Stimulated activated memory B cell treated with anti-CD40 and anti-IgM and Interleukin-4, amounts not matched to agents 10 μg/mL and 1 μg/mL and 100 μg/mL, for 72 hours (primary cell): ENCODE measurements around the gene ITIH5.
"Not testable (repeated sequence)": the region's sequence is repeated elsewhere in the genome, so short reads cannot be mapped to it uniquely, and the experiment has no call there.

Source experiments
- ATAC-seq: fragments of 150-1000 bp; cut with Tn5 transposase; 2 replicates; pipeline ENCODE4 v1.10.0; 2021
- H3K27ac Mint-ChIP-seq: one replicate; pipeline ENCODE4 v1.8.0; 2022; ENCODE audit warnings: mild to moderate bottlenecking, mixed read lengths
- H3K27me3 Mint-ChIP-seq: one replicate; pipeline ENCODE4 v1.8.0; 2022; ENCODE audit warnings: mixed read lengths
- H3K36me3 Mint-ChIP-seq: one replicate; pipeline ENCODE4 v1.8.0; 2022; ENCODE audit warnings: mixed read lengths
- H3K4me1 Mint-ChIP-seq: one replicate; pipeline ENCODE4 v1.8.0; 2022; ENCODE audit warnings: mixed read lengths
- H3K4me3 Mint-ChIP-seq: one replicate; pipeline ENCODE4 v1.8.0; 2022; ENCODE audit warnings: mild to moderate bottlenecking, moderate library complexity, mixed read lengths
- H3K9me3 Mint-ChIP-seq: one replicate; pipeline ENCODE4 v1.8.0; 2022; ENCODE audit warnings: mixed read lengths

Gene ITIH5

GRCh38 chr10:7664707-7665106 is 2.1 kb downstream of the ITIH5 start:
- no peak for ATAC-seq
- H3K4me1 Mint-ChIP-seq, result peaks cover 14% of the 10 kb centered on the region

GRCh38 chr10:7662522-7662921 is 4.2 kb downstream of the ITIH5 start:
- no peak overlapping the region for H3K27ac Mint-ChIP-seq
- H3K36me3 Mint-ChIP-seq, result no peaks in the 10 kb centered on the region
- peaks cover 57% of the 10 kb centered on the region for H3K27me3 Mint-ChIP-seq
- peaks cover 8% of the 10 kb centered on the region for H3K4me1 Mint-ChIP-seq
- H3K9me3 Mint-ChIP-seq, result no peaks in the 10 kb centered on the region
- H3K4me3 Mint-ChIP-seq, result no peak overlapping the region
- no peak for ATAC-seq

More at GRCh38 chr10:7664707-7665106, 2.1 kb downstream of the ITIH5 start:
- Mint-ChIP-seq H3K27me3 (peaks cover 60% of the 10 kb centered on the region), H3K4me3 (no peak overlapping the region), H3K27ac (no peak overlapping the region), H3K36me3 (no peaks in the 10 kb centered on the region), H3K9me3 (no peaks in the 10 kb centered on the region)

GRCh38 chr10:7659560-7659959 is 7.2 kb downstream of the ITIH5 start:
- Mint-ChIP-seq H3K27ac (no peak overlapping the region), H3K4me1 (no peaks in the 10 kb centered on the region), H3K36me3 (no peaks in the 10 kb centered on the region), H3K9me3 (no peaks in the 10 kb centered on the region), H3K27me3 (peaks cover 46% of the 10 kb centered on the region), H3K4me3 (no peak overlapping the region)
- no peak for ATAC-seq

GRCh38 chr10:7657552-7657951 is 9.2 kb downstream of the ITIH5 start:
- no peak overlapping the region for H3K4me3 Mint-ChIP-seq
- H3K27me3 Mint-ChIP-seq, result peaks cover 42% of the 10 kb centered on the region
- H3K9me3 Mint-ChIP-seq, result no peaks in the 10 kb centered on the region
- H3K4me1 Mint-ChIP-seq, result no peaks in the 10 kb centered on the region
- H3K36me3 Mint-ChIP-seq, result no peaks in the 10 kb centered on the region
- H3K27ac Mint-ChIP-seq, result no peak overlapping the region
- ATAC-seq, result no peak

GRCh38 chr10:7657079-7657478 is 9.7 kb downstream of the ITIH5 start:
- not testable (repeated sequence) for H3K4me3 Mint-ChIP-seq, H3K4me1 Mint-ChIP-seq, H3K36me3 Mint-ChIP-seq, H3K27ac Mint-ChIP-seq, H3K9me3 Mint-ChIP-seq, ATAC-seq
- peaks cover 42% of the 10 kb centered on the region for H3K27me3 Mint-ChIP-seq

GRCh38 chr10:7651853-7652470 is 14.8 kb downstream of the ITIH5 start:
- no peak for ATAC-seq
- Mint-ChIP-seq H3K4me3 (no peak overlapping the region), H3K9me3 (no peaks in the 10 kb centered on the region)

GRCh38 chr10:7649673-7650300 is 17.0 kb downstream of the ITIH5 start:
- no peaks in the 10 kb centered on the region for H3K4me1 Mint-ChIP-seq
- peaks cover 23% of the 10 kb centered on the region for H3K27me3 Mint-ChIP-seq
- H3K36me3 Mint-ChIP-seq, result no peaks in the 10 kb centered on the region
- no peak overlapping the region for H3K27ac Mint-ChIP-seq
- H3K4me3 Mint-ChIP-seq, result no peak overlapping the region
- ATAC-seq, result no peak
- no peaks in the 10 kb centered on the region for H3K9me3 Mint-ChIP-seq

More at GRCh38 chr10:7651853-7652470, 14.8 kb downstream of the ITIH5 start:
- H3K4me1 Mint-ChIP-seq, result no peaks in the 10 kb centered on the region
- peaks cover 23% of the 10 kb centered on the region for H3K27me3 Mint-ChIP-seq
- no peaks in the 10 kb centered on the region for H3K36me3 Mint-ChIP-seq
- no peak overlapping the region for H3K27ac Mint-ChIP-seq

GRCh38 chr10:7647062-7647664 is 19.6 kb downstream of the ITIH5 start:
- Mint-ChIP-seq H3K4me3 (no peak overlapping the region), H3K36me3 (no peaks in the 10 kb centered on the region), H3K4me1 (no peaks in the 10 kb centered on the region), H3K27me3 (peaks cover 11% of the 10 kb centered on the region), H3K27ac (no peak overlapping the region), H3K9me3 (no peaks in the 10 kb centered on the region)
- no peak for ATAC-seq

- H3K27ac Mint-ChIP-seq, result no peak overlapping the region
- H3K9me3 Mint-ChIP-seq, result peaks cover 7% of the 10 kb centered on the region
- no peak overlapping the region for H3K4me3 Mint-ChIP-seq
- H3K36me3 Mint-ChIP-seq, result no peaks in the 10 kb centered on the region
- no peaks in the 10 kb centered on the region for H3K4me1 Mint-ChIP-seq
- H3K27me3 Mint-ChIP-seq, result peaks cover 43% of the 10 kb centered on the region
- no peak for ATAC-seq
These were observed 24.2 kb downstream of the ITIH5 start for GRCh38 chr10:7642491-7643011.

- ATAC-seq, result no peak
- H3K27me3 Mint-ChIP-seq, result peaks cover 43% of the 10 kb centered on the region
- peaks cover 7% of the 10 kb centered on the region for H3K9me3 Mint-ChIP-seq
- H3K27ac Mint-ChIP-seq, result no peak overlapping the region
- no peak overlapping the region for H3K4me3 Mint-ChIP-seq
- no peaks in the 10 kb centered on the region for H3K36me3 Mint-ChIP-seq
- H3K4me1 Mint-ChIP-seq, result no peaks in the 10 kb centered on the region
These were observed 31.2 kb downstream of the ITIH5 start for GRCh38 chr10:7635408-7636125.

- H3K4me1 Mint-ChIP-seq, result no peaks in the 10 kb centered on the region
These were observed 32.4 kb downstream of the ITIH5 start for GRCh38 chr10:7634142-7634894.

GRCh38 chr10:7626283-7626682 is 40.5 kb downstream of the ITIH5 start:
- peaks cover 6% of the 10 kb centered on the region for H3K27me3 Mint-ChIP-seq
- no peak for ATAC-seq
- no peak overlapping the region for H3K4me3 Mint-ChIP-seq
- no peaks in the 10 kb centered on the region for H3K36me3 Mint-ChIP-seq
- H3K4me1 Mint-ChIP-seq, result no peaks in the 10 kb centered on the region
- no peaks in the 10 kb centered on the region for H3K9me3 Mint-ChIP-seq
- H3K27ac Mint-ChIP-seq, result no peak overlapping the region

More at GRCh38 chr10:7634142-7634894, 32.4 kb downstream of the ITIH5 start:
- no peak for ATAC-seq
- Mint-ChIP-seq H3K4me3 (no peak overlapping the region), H3K27ac (no peak overlapping the region), H3K36me3 (no peaks in the 10 kb centered on the region), H3K27me3 (peaks cover 33% of the 10 kb centered on the region), H3K9me3 (peaks cover 5% of the 10 kb centered on the region)

- Mint-ChIP-seq H3K27ac (no peak overlapping the region), H3K4me1 (no peaks in the 10 kb centered on the region), H3K9me3 (no peaks in the 10 kb centered on the region), H3K27me3 (peaks cover 6% of the 10 kb centered on the region), H3K4me3 (no peak overlapping the region), H3K36me3 (no peaks in the 10 kb centered on the region)
- ATAC-seq, result no peak
These were observed 40.9 kb downstream of the ITIH5 start for GRCh38 chr10:7625836-7626235.

- Mint-ChIP-seq H3K4me1 (no peaks in the 10 kb centered on the region), H3K4me3 (no peak overlapping the region), H3K36me3 (no peaks in the 10 kb centered on the region), H3K27me3 (peaks cover 6% of the 10 kb centered on the region), H3K9me3 (no peaks in the 10 kb centered on the region), H3K27ac (no peak overlapping the region)
- ATAC-seq, result no peak
These were observed 41.8 kb downstream of the ITIH5 start for GRCh38 chr10:7625009-7625408.

GRCh38 chr10:7622969-7623368 is 43.8 kb downstream of the ITIH5 start:
- Mint-ChIP-seq H3K27ac (no peak overlapping the region), H3K9me3 (no peaks in the 10 kb centered on the region), H3K4me3 (no peak overlapping the region), H3K36me3 (no peaks in the 10 kb centered on the region), H3K27me3 (peaks cover 8% of the 10 kb centered on the region), H3K4me1 (peaks cover 7% of the 10 kb centered on the region)
- ATAC-seq, result no peak
